ENCODE data around the gene DYSF.

- TF ChIP-seq POLR2A (IDR thresholded peaks at IDR 0.05) (no peak), POLR2AphosphoS5 (IDR thresholded peaks at IDR 0.05) (no peak), CTCF (IDR thresholded peaks at IDR 0.05) (no peak), EP300 (IDR thresholded peaks at IDR 0.05; ENCODE audit: low read depth) (no peak)
These were observed 137.7 kb downstream of the DYSF start for GRCh38 chr2:71591044-71591443.

Measured in transverse colon (tissue), 4 donors.